RWPE2 (cell line): ENCODE data around the gene HMX2.

Experiments used
- ATAC-seq: fragments of 200-7000 bp; cut with Tn5 transposase; 3 replicates; pipeline ENCODE4 v1.9.1; 2021; ENCODE audit warnings: low read depth
- DNase-seq: peaks from one replicate; pipeline ENCODE4 v3.0.0-alpha.2; 2020; ENCODE audit warnings: low spot score
- H3K27ac ChIP-seq: fragments of 450-650 bp; 2 replicates; pipeline ENCODE4 v1.5.1; 2017; ENCODE audit warnings: mild to moderate bottlenecking; ENCODE audit not compliant: poor library complexity, severe bottlenecking
- H3K27me3 ChIP-seq: fragments of 250-450 bp; sonication (Bioruptor Pico); 2 replicates; pipeline ENCODE4 v1.5.1; 2021; ENCODE audit warnings: mild to moderate bottlenecking, moderate library complexity; ENCODE audit not compliant: insufficient read depth, poor library complexity, severe bottlenecking
- H3K36me3 ChIP-seq: fragments of 250-450 bp; sonication (Bioruptor Pico); 2 replicates; pipeline ENCODE4 v1.5.1; 2020; ENCODE audit warnings: low read depth, mild to moderate bottlenecking, moderate library complexity
- H3K4me1 ChIP-seq: fragments of 250-450 bp; sonication (Bioruptor Pico); 2 replicates; pipeline ENCODE4 v1.5.1; 2021; ENCODE audit warnings: mild to moderate bottlenecking, moderate library complexity; ENCODE audit not compliant: insufficient read depth, poor library complexity, severe bottlenecking
- H3K4me3 ChIP-seq: fragments of 250-450 bp; sonication (Bioruptor Pico); 2 replicates; pipeline ENCODE4 v1.5.1; 2021; ENCODE audit warnings: mild to moderate bottlenecking, moderate library complexity; ENCODE audit not compliant: severe bottlenecking
- H3K9me3 ChIP-seq: fragments of 250-450 bp; sonication (Bioruptor Pico); 2 replicates; pipeline ENCODE4 v1.5.1; 2021; ENCODE audit warnings: mild to moderate bottlenecking, moderate library complexity; ENCODE audit not compliant: severe bottlenecking
- CTCF ChIP-seq: fragments of 450-650 bp; IDR thresholded peaks from one replicate; pipeline ENCODE4 v1.5.1; 2017; ENCODE audit warnings: mild to moderate bottlenecking, moderate library complexity; ENCODE audit not compliant: poor library complexity, severe bottlenecking

HMX2 gene

GRCh38 chr10:123129618-123130271, 18.2 kb upstream of the HMX2 start:
- H3K27ac ChIP-seq = no peak overlapping the region
- H3K4me1 ChIP-seq = no peaks in the 10 kb centered on the region
- ATAC-seq (no peak; the same call in 2 of the 3 replicates), DNase-seq (no peak)
- H3K36me3 ChIP-seq = no peaks in the 10 kb centered on the region
- H3K27me3 ChIP-seq = peaks cover 41% of the 10 kb centered on the region
- TF ChIP-seq CTCF = no peak
- H3K9me3 ChIP-seq = no peaks in the 10 kb centered on the region
- H3K4me3 ChIP-seq = no peak overlapping the region

GRCh38 chr10:123132576-123133477, 15.1 kb upstream of the HMX2 start:
- ATAC-seq (peak; percentile 71), DNase-seq (peak; percentile 76)
- no peaks in the 10 kb centered on the region for H3K36me3 ChIP-seq
- no peaks in the 10 kb centered on the region for H3K4me1 ChIP-seq
- TF ChIP-seq CTCF = peak; percentile 87
- H3K27ac ChIP-seq = no peak overlapping the region
- H3K9me3 ChIP-seq = no peaks in the 10 kb centered on the region
- peaks cover 70% of the 10 kb centered on the region for H3K27me3 ChIP-seq
- no peak overlapping the region for H3K4me3 ChIP-seq

GRCh38 chr10:123133541-123134342, 14.2 kb upstream of the HMX2 start:
- ATAC-seq (no peak), DNase-seq (no peak)
- Histone ChIP-seq H3K4me1 (no peaks in the 10 kb centered on the region), H3K4me3 (no peak overlapping the region), H3K27me3 (peaks cover 79% of the 10 kb centered on the region), H3K27ac (no peak overlapping the region), H3K9me3 (no peaks in the 10 kb centered on the region), H3K36me3 (no peaks in the 10 kb centered on the region)
- TF ChIP-seq CTCF = no peak

- no peaks in the 10 kb centered on the region for H3K9me3 ChIP-seq
- H3K4me1 ChIP-seq = no peaks in the 10 kb centered on the region
- peaks cover 86% of the 10 kb centered on the region for H3K27me3 ChIP-seq
- TF ChIP-seq CTCF = no peak
- ATAC-seq (no peak), DNase-seq (no peak)
- H3K36me3 ChIP-seq = no peaks in the 10 kb centered on the region
- H3K4me3 ChIP-seq = no peak overlapping the region
- no peak overlapping the region for H3K27ac ChIP-seq
Measured at GRCh38 chr10:123134343-123134914, 13.5 kb upstream of the HMX2 start.
